HCT116 (cell line): ENCODE measurements around the gene SMIM28. TPM values are rescaled to one million over a fixed set of nuclear protein-coding genes. Genes with fewer than 3 reads are reported as not detected.

ENCODE experiments used
- ATAC-seq: fragments of 200-7000 bp; cut with Tn5 transposase; 2 replicates; pipeline ENCODE4 v1.9.1; 2020; ENCODE audit warnings: mild to moderate bottlenecking, moderate library complexity
- BruUV-seq: library from RNA; stranded (reverse); fragments of 400-500 nt; replicated peaks from 2 replicates; lab custom pipeline; 2021; lab: Mats Ljungman, UMichigan
- CTCF ChIA-PET: fragments of 300-600 bp; sonication (Branson Sonifier 250); formaldehyde crosslinking; loops from one replicate; lab custom pipeline; 2021; ENCODE audit warnings: antibody characterized with exemption; lab: Charles Lee
- POLR2A ChIA-PET: fragments of 300-600, 350-600 bp; sonication (Branson Sonifier 250); formaldehyde crosslinking; loops from one replicate; lab custom pipeline; 2021; ENCODE audit warnings: antibody characterized with exemption; lab: Charles Lee
- RAD21 ChIA-PET, 2 experiments: fragments of 300-600 bp; sonication (Branson Sonifier 250); formaldehyde crosslinking; loops; one replicate each; lab custom pipeline; 2023; ENCODE audit warnings: low total read pairs in 2 of 2; ENCODE audit not compliant: uncharacterized antibody in 2 of 2, unreplicated experiment in 2 of 2, low non-redundant PET in 1 of 2; lab: Charles Lee
- DNase-seq: peaks from one replicate; pipeline ENCODE4 v3.0.0-alpha.2; 2010; ENCODE audit warnings: low read depth, low spot score
- H2AFZ ChIP-seq: fragments of 200-600 bp; shearing (Covaris generic), sonication (generic); 2 replicates; pipeline ENCODE4 v1.6.1; 2017; ENCODE audit warnings: low read depth, mixed run types, mixed read lengths, antibody characterized with exemption, low read length; ENCODE audit not compliant: poor library complexity, severe bottlenecking
- H3K27ac ChIP-seq: 2 replicates; pipeline ENCODE4 v1.5.1; 2012; ENCODE audit warnings: low read depth, low read length
- H3K27me3 ChIP-seq: fragments of 200-600 bp; sonication (generic); 2 replicates; pipeline ENCODE4 v1.6.1; 2016; ENCODE audit warnings: mixed run types, low read length, mixed read lengths; ENCODE audit not compliant: insufficient read depth
- H3K36me3 ChIP-seq, 2 experiments: fragments of 200-500 bp in 1 of 2; fragments of 200-600 bp in 1 of 2; sonication (Bioruptor generic) in 1 of 2; sonication (generic) in 1 of 2; 2 replicates each; pipeline versions ENCODE4 v1.5.1 to v1.6.1; 2014 to 2016; ENCODE audit warnings: low read length in 2 of 2, inconsistent platforms in 1 of 2, mixed read lengths in 1 of 2, mixed run types in 1 of 2; ENCODE audit not compliant: insufficient read depth in 2 of 2, control insufficient read depth in 1 of 2
- H3K4me1 ChIP-seq, 2 experiments: fragments of 200-600 bp in 1 of 2; sonication (generic) in 1 of 2; 2 replicates each; pipeline versions ENCODE4 v1.5.1 to v1.6.1; 2012 to 2017; ENCODE audit warnings: low read length in 2 of 2, inconsistent platforms in 1 of 2, mild to moderate bottlenecking in 1 of 2, mixed read lengths in 1 of 2, mixed run types in 1 of 2, moderate library complexity in 1 of 2; ENCODE audit not compliant: insufficient read depth in 2 of 2, control insufficient read depth in 1 of 2
- H3K4me2 ChIP-seq: fragments of 200-600 bp; sonication (generic); 2 replicates; pipeline ENCODE4 v1.6.1; 2017; ENCODE audit warnings: mixed run types, low read length, mixed read lengths
- H3K4me3 ChIP-seq, 2 experiments: fragments of 200-600 bp in 1 of 2; sonication (generic) in 1 of 2; replicated peaks in 1 of 2; 2 replicates each; pipeline ENCODE4 v1.5.1; 2011 to 2016; ENCODE audit warnings: low read length in 2 of 2, control low read depth in 1 of 2, low read depth in 1 of 2, mild to moderate bottlenecking in 1 of 2, mixed read lengths in 1 of 2, mixed run types in 1 of 2
- H3K79me2 ChIP-seq: fragments of 200-600 bp; sonication (generic); 2 replicates; pipeline ENCODE4 v1.6.1; 2017; ENCODE audit warnings: mild to moderate bottlenecking, mixed run types, low read length, moderate library complexity, mixed read lengths; ENCODE audit not compliant: insufficient read depth
- H3K9ac ChIP-seq: fragments of 200-600 bp; sonication (generic); 2 replicates; pipeline ENCODE4 v1.6.1; 2016; ENCODE audit warnings: low read length, mixed read lengths
- H3K9me2 ChIP-seq: fragments of 200-600 bp; sonication (generic), shearing (Covaris generic); 2 replicates; pipeline ENCODE4 v1.6.1; 2017; ENCODE audit warnings: mixed run types, mild to moderate bottlenecking, moderate library complexity; ENCODE audit not compliant: insufficient read depth
- H3K9me3 ChIP-seq, 2 experiments: fragments of 200-500 bp in 1 of 2; fragments of 200-600 bp in 1 of 2; sonication (Bioruptor generic) in 1 of 2; sonication (generic) in 1 of 2; 2 replicates each; pipeline ENCODE4 v1.6.1; 2014 to 2017; ENCODE audit warnings: low read length in 2 of 2, mixed read lengths in 2 of 2, inconsistent platforms in 1 of 2, low read depth in 1 of 2, mild to moderate bottlenecking in 1 of 2, mixed run types in 1 of 2, moderate library complexity in 1 of 2; ENCODE audit not compliant: control insufficient read depth in 1 of 2, insufficient read depth in 1 of 2
- H4K20me1 ChIP-seq: fragments of 200-600 bp; sonication (generic), shearing (Covaris generic); 2 replicates; pipeline ENCODE4 v1.6.1; 2017; ENCODE audit warnings: mixed run types, mild to moderate bottlenecking, moderate library complexity; ENCODE audit not compliant: insufficient read depth
- EGR1 ChIP-seq: IDR thresholded peaks from 2 replicates; pipeline ENCODE4 v1.6.1; 2012; ENCODE audit warnings: low read depth
- ELF1 ChIP-seq: IDR thresholded peaks from 2 replicates; pipeline ENCODE4 v1.6.1; 2012; ENCODE audit warnings: low read depth, borderline replicate concordance
- EZH2 ChIP-seq: fragments of 200-600 bp; sonication (generic); IDR thresholded peaks from 2 replicates; pipeline ENCODE4 v1.6.1; 2017; ENCODE audit warnings: antibody characterized with exemption, mixed run types
- FOSL1 ChIP-seq: IDR thresholded peaks from 2 replicates; pipeline ENCODE4 v1.6.1; 2012; ENCODE audit warnings: low read depth
- JUND ChIP-seq: IDR thresholded peaks from 2 replicates; pipeline ENCODE4 v1.6.1; 2012
- POLR2A ChIP-seq: IDR thresholded peaks from 2 replicates; pipeline ENCODE4 v1.7.0; 2011; ENCODE audit warnings: borderline replicate concordance; ENCODE audit not compliant: insufficient read depth, insufficient read length; ENCODE audit errors: extremely low read depth
- POLR2AphosphoS5 ChIP-seq: IDR thresholded peaks from 2 replicates; pipeline ENCODE4 v1.6.1; 2011; ENCODE audit warnings: mild to moderate bottlenecking, low read depth, low read length, moderate library complexity
- RAD21 ChIP-seq: IDR thresholded peaks from 2 replicates; pipeline ENCODE4 v1.6.1; 2012; ENCODE audit warnings: low read depth, mild to moderate bottlenecking
- SIN3A ChIP-seq: IDR thresholded peaks from 2 replicates; pipeline ENCODE4 v1.6.1; 2012; ENCODE audit warnings: low read depth
- SP1 ChIP-seq: IDR thresholded peaks from 2 replicates; pipeline ENCODE4 v1.6.1; 2012; ENCODE audit warnings: low read depth
- SRF ChIP-seq: IDR thresholded peaks from 2 replicates; pipeline ENCODE4 v1.6.1; 2012; ENCODE audit warnings: low read depth
- YY1 ChIP-seq: IDR thresholded peaks from 2 replicates; pipeline ENCODE4 v1.6.1; 2011; ENCODE audit warnings: low read length, low read depth, moderate library complexity, mild to moderate bottlenecking; ENCODE audit not compliant: insufficient replicate concordance; ENCODE audit errors: extremely low read depth
- ZFX ChIP-seq: fragments of 450-650 bp; IDR thresholded peaks from 2 replicates; pipeline ENCODE4 v1.6.1; 2017
- ZNF274 ChIP-seq: fragments of 200-500 bp; sonication (Bioruptor generic); IDR thresholded peaks from 2 replicates; pipeline ENCODE4 v1.6.1; 2014; ENCODE audit warnings: mild to moderate bottlenecking, low read depth, low read length, inconsistent platforms
- intact Hi-C: fragments of 100-400 bp; cut with micrococcal nuclease; formaldehyde crosslinking; loops from 2 replicates; pipeline ENCODE4 v1.10.0; 2022
- total RNA-seq: library from RNA; stranded (reverse); gene quantifications from one replicate; pipeline ENCODE4 v1.2.1, GENCODE V29; 2021; ENCODE audit not compliant: unreplicated experiment
- TF ChIP-seq, protein P1 (sequence below): IDR thresholded peaks from 2 replicates; pipeline ENCODE4 v1.6.1; 2011; ENCODE audit warnings: mild to moderate bottlenecking, low read length, moderate library complexity; ENCODE audit not compliant: insufficient replicate concordance; ENCODE audit errors: extremely low read depth
- TF ChIP-seq, protein P2 (sequence below): IDR thresholded peaks from 2 replicates; pipeline ENCODE4 v1.6.1; 2012
- TF ChIP-seq, protein P3 (sequence below): IDR thresholded peaks from 2 replicates; pipeline ENCODE4 v1.6.1; 2012; ENCODE audit warnings: low read depth

Gene SMIM28
- total RNA-seq, 1 experiment from 2014 or later: not detected

DNA sequence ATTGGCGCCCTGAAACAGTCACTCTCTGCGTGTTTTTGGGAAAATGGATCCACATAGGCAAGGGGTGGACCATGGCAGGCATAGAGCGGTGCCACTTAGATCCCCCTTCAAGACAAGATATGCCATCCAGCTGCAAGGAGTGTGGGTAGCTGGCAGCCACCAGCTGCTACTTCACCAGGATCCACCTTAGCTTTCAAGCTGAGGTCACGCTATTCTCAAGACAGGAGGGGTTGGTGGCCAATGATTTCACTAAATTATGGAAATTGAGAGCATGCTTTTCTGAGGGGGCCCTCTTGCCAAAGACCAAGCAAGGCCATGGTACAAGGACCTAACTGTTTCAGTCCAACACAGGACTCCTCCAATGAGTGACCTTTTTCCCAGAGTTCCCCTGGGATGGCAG lies 42.7 kb downstream of the SMIM28 start:
- no peak overlapping the region for H3K4me2 ChIP-seq
- no peak overlapping the region for H3K9ac ChIP-seq
- H3K9me2 ChIP-seq: no peaks in the 10 kb centered on the region
- ChIA-PET RAD21 (no interaction called here), POLR2A (interaction anchor here (0.6 kb wide), 1 partner anchor 353 kb away, joined by 3 read pairs; the partner anchor contains the start of gene CCDC28A), CTCF (no interaction called here)
- ATAC-seq (no peak), DNase-seq (no peak)
- no peak overlapping the region for H3K27ac ChIP-seq
- H3K27me3 ChIP-seq: no peaks in the 10 kb centered on the region
- no TSS peak for BruUV-seq
- H3K36me3 ChIP-seq: no peaks in the 10 kb centered on the region
- H3K9me3 ChIP-seq: no peaks in the 10 kb centered on the region
- no peaks in the 10 kb centered on the region for H3K79me2 ChIP-seq
- H2AFZ ChIP-seq: no peak overlapping the region
- no peak overlapping the region for H3K4me3 ChIP-seq
- TF ChIP-seq SIN3A (no peak), EZH2 (no peak), ZFX (no peak), POLR2A (no peak), EGR1 (no peak), JUND (no peak), ZNF274 (no peak), FOSL1 (no peak), POLR2AphosphoS5 (no peak), YY1 (no peak), ELF1 (no peak), RAD21 (no peak), SP1 (no peak), SRF (no peak)
- TF ChIP-seq, protein P1, sequence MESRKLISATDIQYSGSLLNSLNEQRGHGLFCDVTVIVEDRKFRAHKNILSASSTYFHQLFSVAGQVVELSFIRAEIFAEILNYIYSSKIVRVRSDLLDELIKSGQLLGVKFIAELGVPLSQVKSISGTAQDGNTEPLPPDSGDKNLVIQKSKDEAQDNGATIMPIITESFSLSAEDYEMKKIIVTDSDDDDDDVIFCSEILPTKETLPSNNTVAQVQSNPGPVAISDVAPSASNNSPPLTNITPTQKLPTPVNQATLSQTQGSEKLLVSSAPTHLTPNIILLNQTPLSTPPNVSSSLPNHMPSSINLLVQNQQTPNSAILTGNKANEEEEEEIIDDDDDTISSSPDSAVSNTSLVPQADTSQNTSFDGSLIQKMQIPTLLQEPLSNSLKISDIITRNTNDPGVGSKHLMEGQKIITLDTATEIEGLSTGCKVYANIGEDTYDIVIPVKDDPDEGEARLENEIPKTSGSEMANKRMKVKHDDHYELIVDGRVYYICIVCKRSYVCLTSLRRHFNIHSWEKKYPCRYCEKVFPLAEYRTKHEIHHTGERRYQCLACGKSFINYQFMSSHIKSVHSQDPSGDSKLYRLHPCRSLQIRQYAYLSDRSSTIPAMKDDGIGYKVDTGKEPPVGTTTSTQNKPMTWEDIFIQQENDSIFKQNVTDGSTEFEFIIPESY: no peak
- TF ChIP-seq, protein P2, sequence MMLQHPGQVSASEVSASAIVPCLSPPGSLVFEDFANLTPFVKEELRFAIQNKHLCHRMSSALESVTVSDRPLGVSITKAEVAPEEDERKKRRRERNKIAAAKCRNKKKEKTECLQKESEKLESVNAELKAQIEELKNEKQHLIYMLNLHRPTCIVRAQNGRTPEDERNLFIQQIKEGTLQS: no peak
- TF ChIP-seq, protein P3, sequence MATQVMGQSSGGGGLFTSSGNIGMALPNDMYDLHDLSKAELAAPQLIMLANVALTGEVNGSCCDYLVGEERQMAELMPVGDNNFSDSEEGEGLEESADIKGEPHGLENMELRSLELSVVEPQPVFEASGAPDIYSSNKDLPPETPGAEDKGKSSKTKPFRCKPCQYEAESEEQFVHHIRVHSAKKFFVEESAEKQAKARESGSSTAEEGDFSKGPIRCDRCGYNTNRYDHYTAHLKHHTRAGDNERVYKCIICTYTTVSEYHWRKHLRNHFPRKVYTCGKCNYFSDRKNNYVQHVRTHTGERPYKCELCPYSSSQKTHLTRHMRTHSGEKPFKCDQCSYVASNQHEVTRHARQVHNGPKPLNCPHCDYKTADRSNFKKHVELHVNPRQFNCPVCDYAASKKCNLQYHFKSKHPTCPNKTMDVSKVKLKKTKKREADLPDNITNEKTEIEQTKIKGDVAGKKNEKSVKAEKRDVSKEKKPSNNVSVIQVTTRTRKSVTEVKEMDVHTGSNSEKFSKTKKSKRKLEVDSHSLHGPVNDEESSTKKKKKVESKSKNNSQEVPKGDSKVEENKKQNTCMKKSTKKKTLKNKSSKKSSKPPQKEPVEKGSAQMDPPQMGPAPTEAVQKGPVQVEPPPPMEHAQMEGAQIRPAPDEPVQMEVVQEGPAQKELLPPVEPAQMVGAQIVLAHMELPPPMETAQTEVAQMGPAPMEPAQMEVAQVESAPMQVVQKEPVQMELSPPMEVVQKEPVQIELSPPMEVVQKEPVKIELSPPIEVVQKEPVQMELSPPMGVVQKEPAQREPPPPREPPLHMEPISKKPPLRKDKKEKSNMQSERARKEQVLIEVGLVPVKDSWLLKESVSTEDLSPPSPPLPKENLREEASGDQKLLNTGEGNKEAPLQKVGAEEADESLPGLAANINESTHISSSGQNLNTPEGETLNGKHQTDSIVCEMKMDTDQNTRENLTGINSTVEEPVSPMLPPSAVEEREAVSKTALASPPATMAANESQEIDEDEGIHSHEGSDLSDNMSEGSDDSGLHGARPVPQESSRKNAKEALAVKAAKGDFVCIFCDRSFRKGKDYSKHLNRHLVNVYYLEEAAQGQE: no peak
- H4K20me1 ChIP-seq: no peaks in the 10 kb centered on the region
- intact Hi-C loops: no loop called here
- H3K4me1 ChIP-seq: no peaks in the 10 kb centered on the region
